Duodenal mucosa (tissue), 2 donors: Measurements from ENCODE around the gene CDH13.

ENCODE experiments used
- H3K27ac ChIP-seq: one replicate; pipeline ENCODE4 v1.7.0; 2013; ENCODE audit warnings: low read depth, low read length
- H3K27me3 ChIP-seq, 2 donors: one replicate each; pipeline ENCODE4 v1.7.0; 2013; ENCODE audit warnings: low read length in 2 of 2, control low read depth in 1 of 2; ENCODE audit not compliant: insufficient read depth in 2 of 2, control insufficient read depth in 1 of 2
- H3K36me3 ChIP-seq, 2 donors: one replicate each; pipeline ENCODE4 v1.7.0; 2013; ENCODE audit warnings: low read length in 2 of 2, control low read depth in 1 of 2; ENCODE audit not compliant: insufficient read depth in 2 of 2, control insufficient read depth in 1 of 2
- H3K4me1 ChIP-seq, 2 donors: one replicate each; pipeline ENCODE4 v1.7.0; 2013; ENCODE audit warnings: low read length in 2 of 2, control low read depth in 1 of 2; ENCODE audit not compliant: insufficient read depth in 2 of 2, control insufficient read depth in 1 of 2
- H3K4me3 ChIP-seq, 2 donors: one replicate each; pipeline ENCODE4 v1.7.0; 2013; ENCODE audit warnings: low read length in 2 of 2, low read depth in 1 of 2
- H3K9ac ChIP-seq, 2 donors: one replicate each; pipeline ENCODE4 v1.7.0; 2013; ENCODE audit warnings: low read length in 2 of 2, low read depth in 1 of 2
- H3K9me3 ChIP-seq, 2 donors: one replicate each; pipeline ENCODE4 v1.7.0; 2013; ENCODE audit warnings: low read length in 2 of 2, control low read depth in 1 of 2; ENCODE audit not compliant: control insufficient read depth in 1 of 2

The CDH13 gene

DNA sequence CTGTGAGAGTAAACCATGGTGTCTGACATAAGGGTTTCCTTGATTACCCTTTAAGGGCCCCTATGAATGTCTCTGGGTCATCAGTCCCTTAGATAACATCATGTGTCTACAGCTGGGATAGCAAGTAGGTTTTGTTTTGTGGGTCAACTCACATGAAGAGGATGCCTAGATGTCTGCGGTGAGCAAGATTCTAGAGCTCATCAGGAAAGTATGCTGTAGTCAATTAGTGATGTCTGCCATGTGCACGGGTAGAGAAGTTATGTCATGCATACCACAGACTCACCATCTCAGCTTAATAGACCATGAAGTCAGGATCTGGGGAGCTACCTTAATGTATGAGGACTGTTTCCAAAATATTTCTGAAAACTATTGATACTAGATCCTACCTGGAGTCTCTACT, 57.5 kb downstream of the CDH13 start:
- H3K4me3 ChIP-seq, result no peak overlapping the region
- no peak overlapping the region for H3K9ac ChIP-seq

DNA sequence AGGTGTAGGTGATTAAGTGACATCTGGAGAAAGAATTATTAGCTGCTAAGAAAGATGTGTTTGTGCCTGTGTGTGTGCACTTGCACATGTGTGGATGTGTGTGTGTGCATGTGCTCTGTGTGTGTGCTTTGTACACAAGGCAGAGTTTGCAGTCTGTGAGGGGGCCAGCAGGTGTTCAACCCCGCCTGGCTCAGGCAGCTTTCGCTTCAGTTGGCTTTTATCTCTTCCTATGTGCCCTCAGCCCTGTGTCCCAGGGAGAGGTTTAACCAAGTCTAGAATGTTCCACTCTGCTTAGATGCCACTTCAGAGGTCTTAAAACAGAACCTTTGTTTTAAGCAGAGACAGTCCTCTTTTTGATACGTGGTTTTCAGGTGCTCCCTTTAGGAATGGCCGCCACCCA, 58.8 kb downstream of the CDH13 start:
- no peaks in the 10 kb centered on the region for H3K36me3 ChIP-seq
- peaks cover 6 to 10% of the 10 kb centered on the region in 2 donors for H3K4me1 ChIP-seq
- no peak overlapping the region for H3K27ac ChIP-seq
- H3K4me3 ChIP-seq, result no peak overlapping the region
- no peaks in the 10 kb centered on the region for H3K9me3 ChIP-seq
- no peaks in the 10 kb centered on the region for H3K27me3 ChIP-seq
- no peak overlapping the region for H3K9ac ChIP-seq

More for the DNA sequence above, 57.5 kb downstream of the CDH13 start:
- peaks cover 6 to 10% of the 10 kb centered on the region in 2 donors for H3K4me1 ChIP-seq
- H3K27ac ChIP-seq, result no peak overlapping the region
- H3K9me3 ChIP-seq, result no peaks in the 10 kb centered on the region
- H3K27me3 ChIP-seq, result no peaks in the 10 kb centered on the region
- no peaks in the 10 kb centered on the region for H3K36me3 ChIP-seq

DNA sequence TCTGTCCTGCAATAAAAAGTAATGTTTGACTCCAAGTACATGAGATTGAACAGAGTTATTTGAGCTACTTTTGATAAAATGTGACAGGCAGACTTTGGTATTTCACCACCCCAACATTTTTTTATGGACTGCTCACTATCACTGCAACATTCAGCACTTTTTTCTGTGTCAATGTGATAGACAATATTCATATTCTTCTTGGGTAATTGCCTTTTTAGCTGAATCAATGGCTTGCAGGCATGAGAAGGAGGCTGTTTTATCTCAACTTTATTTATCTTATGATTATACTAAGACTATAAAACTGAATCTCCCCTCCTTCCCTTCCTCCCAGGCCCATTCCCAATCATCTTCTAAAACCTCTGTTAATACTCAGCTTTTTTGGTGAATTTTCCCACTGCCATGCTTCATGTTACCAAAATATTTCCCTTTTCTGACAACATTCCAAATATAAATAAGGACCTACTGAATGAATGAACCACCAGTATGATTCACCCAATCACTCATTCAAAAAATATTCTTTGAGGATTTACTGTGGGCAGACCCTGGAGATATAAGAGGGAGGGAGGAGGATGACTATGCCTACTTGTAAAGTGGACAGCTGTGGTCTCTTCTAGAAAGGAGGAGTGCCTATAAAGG, 67.6 kb downstream of the CDH13 start:
- Histone ChIP-seq H3K9me3 (no peaks in the 10 kb centered on the region), H3K27ac (no peak overlapping the region), H3K9ac (no peak overlapping the region), H3K4me1 (no peaks in the 10 kb centered on the region), H3K27me3 (peaks cover 0 to 3% of the 10 kb centered on the region in 2 donors), H3K4me3 (no peak overlapping the region), H3K36me3 (no peaks in the 10 kb centered on the region)

DNA sequence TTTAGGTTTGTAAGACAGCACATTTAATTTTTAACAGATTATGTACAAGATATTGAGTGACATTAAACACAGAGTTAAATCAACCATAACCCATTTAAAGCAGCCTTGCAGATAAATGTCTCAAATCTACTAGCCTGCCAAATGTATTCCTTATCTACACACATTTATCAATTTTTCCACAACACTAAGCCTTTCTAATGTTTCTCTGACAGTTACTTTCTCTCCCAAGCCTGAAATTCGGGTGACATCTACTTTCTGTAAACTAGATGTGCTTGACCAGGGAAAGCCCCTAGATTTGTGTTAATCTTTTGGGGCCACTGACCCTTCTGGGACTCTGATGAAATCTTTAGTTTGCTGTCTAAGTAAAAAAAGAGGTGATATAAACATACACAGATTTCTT, 69.0 kb downstream of the CDH13 start:
- Histone ChIP-seq H3K4me3 (no peak overlapping the region), H3K27me3 (peaks cover 0 to 3% of the 10 kb centered on the region in 2 donors), H3K9me3 (no peaks in the 10 kb centered on the region), H3K4me1 (no peaks in the 10 kb centered on the region), H3K36me3 (no peaks in the 10 kb centered on the region), H3K9ac (no peak overlapping the region), H3K27ac (no peak overlapping the region)

DNA sequence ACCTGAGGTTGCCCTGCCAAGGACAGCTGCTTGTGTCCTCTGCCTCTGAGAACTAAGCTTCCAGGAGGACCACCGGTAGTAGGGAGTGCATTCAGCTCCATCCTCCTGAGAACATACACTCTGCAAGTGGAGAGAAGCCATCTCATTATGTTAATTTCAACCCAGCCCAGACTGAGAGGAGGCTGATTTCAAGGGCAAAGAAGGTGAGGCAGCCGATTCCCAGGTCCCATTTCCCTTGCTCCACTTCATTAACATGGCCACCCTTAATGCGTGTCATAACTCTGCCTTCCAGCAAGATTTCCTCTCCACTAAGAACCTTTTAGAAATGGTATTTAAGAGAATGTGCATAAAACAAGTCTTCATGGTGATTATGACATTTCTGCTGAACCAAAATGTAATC, 72.5 kb downstream of the CDH13 start:
- no peaks in the 10 kb centered on the region for H3K9me3 ChIP-seq
- H3K9ac ChIP-seq, result no peak overlapping the region
- H3K4me3 ChIP-seq, result no peak overlapping the region
- peaks cover 0 to 3% of the 10 kb centered on the region in 2 donors for H3K27me3 ChIP-seq
- no peaks in the 10 kb centered on the region for H3K4me1 ChIP-seq
- no peaks in the 10 kb centered on the region for H3K36me3 ChIP-seq
- H3K27ac ChIP-seq, result no peak overlapping the region

DNA sequence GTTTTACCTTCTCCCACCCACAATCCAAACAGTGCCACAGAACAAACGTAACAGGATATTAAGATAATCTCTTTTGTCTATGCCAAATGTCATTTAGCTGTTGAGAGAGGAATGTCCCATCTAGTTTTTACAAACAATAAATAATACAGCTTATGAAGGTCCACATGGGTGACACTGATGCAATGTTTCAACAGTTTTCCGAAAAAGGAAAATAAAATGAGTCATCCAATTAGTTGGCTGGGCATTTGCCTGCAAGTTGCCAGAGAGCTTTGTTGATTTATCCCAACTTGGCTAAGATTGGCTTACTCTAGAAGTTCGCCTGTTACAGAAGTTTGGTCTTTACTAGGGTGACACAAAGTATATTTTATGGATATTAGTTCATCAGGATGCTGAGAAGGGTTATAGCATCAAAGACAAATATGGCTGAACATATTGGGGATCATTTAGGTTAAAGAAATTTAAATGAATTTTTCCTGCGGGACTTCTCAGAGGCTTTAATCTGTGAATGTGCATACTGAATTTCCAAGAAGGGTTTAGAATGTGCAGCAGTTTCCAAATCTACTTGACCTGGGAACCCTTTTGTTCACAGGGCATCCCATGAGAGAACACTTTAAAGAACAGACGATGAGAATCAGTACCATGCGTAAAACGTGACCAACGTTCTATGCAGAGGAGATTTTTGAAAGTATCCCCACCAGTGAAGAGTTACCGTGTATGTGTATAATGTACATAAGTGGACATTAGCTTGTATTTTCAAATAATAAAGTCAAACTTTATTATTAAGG, 73.1 kb downstream of the CDH13 start:
- H3K27ac ChIP-seq, result no peak overlapping the region
- H3K9me3 ChIP-seq, result no peaks in the 10 kb centered on the region
- no peaks in the 10 kb centered on the region for H3K36me3 ChIP-seq
- no peak overlapping the region for H3K4me3 ChIP-seq
- no peaks in the 10 kb centered on the region for H3K4me1 ChIP-seq
- peaks cover 0 to 3% of the 10 kb centered on the region in 2 donors for H3K27me3 ChIP-seq
- H3K9ac ChIP-seq, result no peak overlapping the region

DNA sequence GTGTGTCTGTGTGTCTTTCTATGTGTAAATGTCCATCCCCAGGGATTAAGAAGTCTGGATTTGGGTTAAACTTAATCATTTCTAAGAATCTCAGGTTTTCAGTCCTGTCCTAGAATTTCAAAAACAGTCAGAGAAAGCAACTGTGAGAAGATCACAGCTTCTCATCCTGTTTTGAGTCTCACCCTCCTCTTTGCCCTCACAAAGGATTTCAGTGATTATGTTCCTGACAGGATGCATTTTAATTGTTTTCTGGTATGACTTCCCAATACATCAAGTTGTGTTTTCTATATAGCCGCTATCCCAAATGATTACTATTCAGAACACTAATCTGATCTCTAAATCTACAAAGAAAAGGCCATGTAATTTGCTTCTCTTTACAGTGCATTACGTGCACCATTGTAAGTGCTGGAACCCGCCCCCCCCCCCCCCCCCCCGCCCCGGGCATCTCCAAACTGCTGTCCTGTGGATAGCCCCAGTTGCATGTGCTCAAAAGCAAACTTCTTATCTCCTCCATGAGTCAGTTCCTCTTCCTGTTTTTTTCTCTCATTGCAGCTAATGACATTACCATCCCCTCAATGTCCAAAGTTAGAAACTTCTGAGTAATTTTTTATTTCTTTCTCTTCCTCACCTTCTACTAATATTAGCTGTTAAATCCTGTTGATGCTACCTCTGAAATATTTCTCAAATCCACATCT, 73.9 kb downstream of the CDH13 start:
- Histone ChIP-seq H3K9me3 (no peaks in the 10 kb centered on the region), H3K27ac (no peak overlapping the region), H3K27me3 (peaks cover 0 to 3% of the 10 kb centered on the region in 2 donors), H3K9ac (no peak overlapping the region), H3K4me3 (no peak overlapping the region), H3K4me1 (no peaks in the 10 kb centered on the region), H3K36me3 (no peaks in the 10 kb centered on the region)

DNA sequence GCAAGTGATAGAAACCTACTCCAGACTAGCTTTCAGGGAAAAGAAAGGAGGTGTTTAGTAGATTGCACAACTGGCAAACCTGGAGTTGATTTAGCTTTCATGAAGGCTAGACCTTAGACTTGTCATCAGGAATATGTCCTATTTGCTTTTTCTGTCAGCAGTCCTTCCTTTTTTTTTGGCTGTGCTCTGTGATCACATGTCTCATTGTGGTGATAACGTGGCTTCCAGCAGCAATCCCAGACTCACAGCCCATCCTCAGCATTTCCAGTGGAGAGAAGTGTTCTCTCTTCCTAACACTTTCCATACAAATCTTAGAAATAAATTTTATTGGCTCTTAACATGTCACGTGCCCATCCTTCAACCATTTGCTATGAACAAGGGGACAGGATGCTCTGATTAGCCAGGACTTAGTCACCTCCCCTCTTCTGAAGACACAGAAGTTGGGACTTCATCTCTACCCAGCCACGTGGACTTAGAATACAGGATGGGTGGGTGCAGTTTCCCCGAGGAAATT, 74.7 kb downstream of the CDH13 start:
- H3K36me3 ChIP-seq, result no peaks in the 10 kb centered on the region
- H3K9ac ChIP-seq, result no peak overlapping the region
- H3K27me3 ChIP-seq, result peaks cover 0 to 3% of the 10 kb centered on the region in 2 donors
- no peak overlapping the region for H3K27ac ChIP-seq
- no peaks in the 10 kb centered on the region for H3K9me3 ChIP-seq
- no peak overlapping the region for H3K4me3 ChIP-seq
- no peaks in the 10 kb centered on the region for H3K4me1 ChIP-seq

DNA sequence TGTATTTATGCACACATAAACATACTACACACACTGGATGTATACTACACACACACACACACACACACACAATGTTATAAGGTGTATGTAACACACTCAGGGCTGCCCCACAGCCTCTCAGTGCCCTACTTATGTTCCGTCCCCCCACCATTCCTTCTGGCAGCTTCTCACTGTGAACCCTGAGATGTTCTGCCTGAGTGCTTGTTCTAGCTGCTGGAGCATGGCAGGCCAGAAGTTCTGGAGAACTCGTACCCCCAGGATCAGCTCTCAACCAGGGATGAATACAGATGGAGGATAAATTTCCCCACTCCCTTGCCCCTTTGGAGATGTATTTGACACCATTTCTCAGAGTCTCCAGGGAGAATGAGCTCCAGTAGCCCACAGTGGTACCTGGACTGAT, 76.4 kb downstream of the CDH13 start:
- Histone ChIP-seq H3K9me3 (no peaks in the 10 kb centered on the region), H3K36me3 (no peaks in the 10 kb centered on the region), H3K9ac (no peak overlapping the region), H3K4me3 (no peak overlapping the region), H3K4me1 (no peaks in the 10 kb centered on the region), H3K27ac (no peak overlapping the region), H3K27me3 (peaks cover 0 to 3% of the 10 kb centered on the region in 2 donors)
